Kidney epithelial cell (primary cell): ENCODE data around the gene PDLIM7. TPM values are rescaled to one million over a fixed set of nuclear protein-coding genes. Genes with fewer than 3 reads are reported as not detected.

Experiments used
- DNase-seq: peaks from one replicate; pipeline ENCODE4 v3.0.0-alpha.2; 2010; ENCODE audit warnings: low read depth
- H3K27me3 ChIP-seq: 2 replicates; pipeline ENCODE4 v1.6.0; 2011; ENCODE audit warnings: low read length; ENCODE audit not compliant: control insufficient read depth, insufficient read depth
- H3K36me3 ChIP-seq: 2 replicates; pipeline ENCODE4 v1.5.1; 2011; ENCODE audit warnings: low read length; ENCODE audit not compliant: control insufficient read depth, insufficient read depth
- H3K4me3 ChIP-seq: 2 replicates; pipeline ENCODE4 v1.5.1; 2011; ENCODE audit warnings: low read depth, mild to moderate bottlenecking, control low read depth, low read length
- CTCF ChIP-seq: IDR thresholded peaks from 2 replicates; pipeline ENCODE4 v1.5.1; 2011; ENCODE audit warnings: mild to moderate bottlenecking, moderate library complexity, low read length, control low read depth, inconsistent platforms; ENCODE audit not compliant: insufficient read depth, poor library complexity, severe bottlenecking
- total RNA-seq: library from RNA; depleted of rRNA; stranded (reverse); fragments of >200 nt; gene quantifications from 2 replicates; pipeline ENCODE4 v1.2.3, GENCODE V29; 2015

Gene PDLIM7
- total RNA-seq, 1 donor from 2014 or later = 467 TPM

- no peak overlapping the region for H3K4me3 ChIP-seq
- DNase-seq = no peak
Measured at GRCh38 chr5:177468685-177469628, 28.4 kb downstream of the PDLIM7 start.

DNA sequence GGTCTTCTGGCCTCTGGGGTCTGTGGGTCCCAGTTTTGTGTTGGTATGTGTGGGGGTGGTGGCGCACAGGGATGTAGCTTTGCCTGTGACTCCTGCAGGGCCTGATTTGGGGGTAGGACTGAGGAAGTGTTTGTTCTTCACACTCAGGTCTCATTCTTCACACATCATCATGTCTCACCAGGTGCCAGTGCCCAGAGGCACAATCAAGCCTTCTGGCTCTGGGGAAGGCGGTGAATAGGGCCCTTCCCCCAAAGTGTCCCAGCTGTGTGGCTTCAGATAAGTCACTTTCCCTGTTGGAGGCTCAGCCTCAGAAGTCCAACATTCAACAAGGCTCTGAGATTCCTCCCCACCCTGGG lies 29.1 kb downstream of the PDLIM7 start:
- no peak for DNase-seq
- peaks cover 6% of the 10 kb centered on the region for H3K36me3 ChIP-seq
- TF ChIP-seq CTCF = no peak
- no peak overlapping the region for H3K4me3 ChIP-seq
- no peaks in the 10 kb centered on the region for H3K27me3 ChIP-seq

More at GRCh38 chr5:177468685-177469628, 28.4 kb downstream of the PDLIM7 start:
- no peak for TF ChIP-seq CTCF
- H3K27me3 ChIP-seq = no peaks in the 10 kb centered on the region
- H3K36me3 ChIP-seq = peaks cover 6% of the 10 kb centered on the region

- H3K4me3 ChIP-seq = no peak overlapping the region
- no peaks in the 10 kb centered on the region for H3K27me3 ChIP-seq
- H3K36me3 ChIP-seq = peaks cover 6% of the 10 kb centered on the region
- DNase-seq = no peak
- TF ChIP-seq CTCF = no peak
Measured at GRCh38 chr5:177467436-177467835, 30.0 kb downstream of the PDLIM7 start.

DNA sequence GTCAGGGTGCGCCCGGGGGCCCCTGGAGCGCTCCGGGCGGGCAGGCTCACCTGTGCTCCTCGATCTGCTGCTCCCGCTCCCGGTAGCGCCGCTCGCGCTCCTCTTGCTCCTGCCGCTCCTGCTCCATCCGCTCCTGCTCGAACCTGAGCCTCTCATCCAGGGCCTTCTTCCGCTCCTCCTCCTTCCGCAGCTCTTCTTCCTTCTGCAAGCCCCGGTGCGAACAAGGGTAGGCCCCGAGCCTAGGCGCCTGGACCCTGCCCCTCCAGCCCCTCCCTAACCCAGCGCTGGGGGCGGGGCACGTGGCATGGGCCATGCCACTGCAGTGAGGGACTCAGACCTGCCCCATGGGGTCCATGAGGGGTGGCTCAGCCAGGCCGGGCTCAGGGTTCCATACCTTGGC lies 30.5 kb downstream of the PDLIM7 start:
- no peak for TF ChIP-seq CTCF
- Histone ChIP-seq H3K4me3 (no peak overlapping the region), H3K36me3 (peaks cover 6% of the 10 kb centered on the region), H3K27me3 (no peaks in the 10 kb centered on the region)
- no peak for DNase-seq

DNA sequence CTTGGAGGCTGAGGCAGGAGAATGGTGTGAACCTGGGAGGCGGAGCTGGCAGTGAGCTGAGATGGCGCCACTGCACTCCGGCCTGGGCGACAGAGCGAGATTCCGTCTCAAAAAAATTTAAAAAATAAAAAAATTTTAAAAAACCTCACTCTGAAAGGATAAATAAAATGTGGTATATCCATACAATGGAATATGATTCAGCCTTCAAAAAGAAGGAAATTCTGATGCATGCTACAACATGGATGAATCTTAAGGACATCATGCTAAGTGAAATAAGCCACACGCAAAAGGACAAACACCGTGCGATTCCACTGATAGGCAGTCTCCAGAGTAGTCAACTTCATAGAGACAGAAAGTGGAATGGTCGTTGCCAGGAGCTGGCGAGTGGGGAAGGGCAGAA lies 32.4 kb downstream of the PDLIM7 start:
- no peak for TF ChIP-seq CTCF
- Histone ChIP-seq H3K36me3 (peaks cover 4% of the 10 kb centered on the region), H3K4me3 (no peak overlapping the region), H3K27me3 (no peaks in the 10 kb centered on the region)
- no peak for DNase-seq
